ENCODE measurements around the gene MAP3K14. TPM values are rescaled to one million over a fixed set of nuclear protein-coding genes. Genes with fewer than 3 reads are reported as not detected.

MAP3K14 gene
- 1 to 10 TPM; 4.7 to 6.8 (median 6.1) TPM for total RNA-seq

DNA sequence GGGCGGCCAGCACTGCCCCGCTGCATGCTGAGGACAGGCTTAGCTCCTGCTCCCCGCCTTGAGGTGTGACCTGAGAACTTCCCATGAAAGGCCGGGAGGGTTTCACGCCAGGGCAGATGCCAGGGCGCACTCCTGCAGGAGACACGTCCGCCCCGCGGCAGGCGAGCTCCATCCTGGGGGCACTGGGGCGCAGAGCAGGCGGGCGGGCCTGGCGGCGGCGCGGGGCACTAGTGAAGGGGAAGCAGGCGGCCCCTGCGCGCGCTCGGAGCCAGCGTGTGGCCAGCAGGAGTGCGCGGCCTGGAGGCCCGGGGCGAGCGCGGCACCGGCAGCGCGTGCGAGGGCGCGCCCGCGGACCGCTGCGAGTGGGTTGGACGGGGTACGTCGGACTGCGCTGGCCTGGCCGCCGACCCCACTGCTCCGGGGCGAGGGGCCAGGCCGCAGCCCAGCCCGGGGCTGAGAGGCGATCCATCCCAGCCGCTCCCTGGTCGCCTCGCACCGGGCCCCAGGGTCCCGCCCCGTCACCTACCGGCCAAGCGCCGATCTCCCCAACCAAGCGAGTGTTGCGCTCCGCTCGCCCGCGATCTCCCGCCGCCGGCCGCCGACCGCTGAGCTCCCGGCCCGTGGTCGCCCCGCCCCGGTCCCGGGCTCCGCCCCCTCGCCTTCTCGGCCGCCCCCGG is at the start of gene MAP3K14:
MAP3K14 (minus strand) TSS at position 587 of the 677 bp plus-strand sequence. CDS start 26,275 bp downstream, outside the sequence.
- TF ChIP-seq, protein P1, sequence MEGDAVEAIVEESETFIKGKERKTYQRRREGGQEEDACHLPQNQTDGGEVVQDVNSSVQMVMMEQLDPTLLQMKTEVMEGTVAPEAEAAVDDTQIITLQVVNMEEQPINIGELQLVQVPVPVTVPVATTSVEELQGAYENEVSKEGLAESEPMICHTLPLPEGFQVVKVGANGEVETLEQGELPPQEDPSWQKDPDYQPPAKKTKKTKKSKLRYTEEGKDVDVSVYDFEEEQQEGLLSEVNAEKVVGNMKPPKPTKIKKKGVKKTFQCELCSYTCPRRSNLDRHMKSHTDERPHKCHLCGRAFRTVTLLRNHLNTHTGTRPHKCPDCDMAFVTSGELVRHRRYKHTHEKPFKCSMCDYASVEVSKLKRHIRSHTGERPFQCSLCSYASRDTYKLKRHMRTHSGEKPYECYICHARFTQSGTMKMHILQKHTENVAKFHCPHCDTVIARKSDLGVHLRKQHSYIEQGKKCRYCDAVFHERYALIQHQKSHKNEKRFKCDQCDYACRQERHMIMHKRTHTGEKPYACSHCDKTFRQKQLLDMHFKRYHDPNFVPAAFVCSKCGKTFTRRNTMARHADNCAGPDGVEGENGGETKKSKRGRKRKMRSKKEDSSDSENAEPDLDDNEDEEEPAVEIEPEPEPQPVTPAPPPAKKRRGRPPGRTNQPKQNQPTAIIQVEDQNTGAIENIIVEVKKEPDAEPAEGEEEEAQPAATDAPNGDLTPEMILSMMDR (IDR thresholded peaks at IDR 0.05; ENCODE audit: low read depth): no peak

DNA sequence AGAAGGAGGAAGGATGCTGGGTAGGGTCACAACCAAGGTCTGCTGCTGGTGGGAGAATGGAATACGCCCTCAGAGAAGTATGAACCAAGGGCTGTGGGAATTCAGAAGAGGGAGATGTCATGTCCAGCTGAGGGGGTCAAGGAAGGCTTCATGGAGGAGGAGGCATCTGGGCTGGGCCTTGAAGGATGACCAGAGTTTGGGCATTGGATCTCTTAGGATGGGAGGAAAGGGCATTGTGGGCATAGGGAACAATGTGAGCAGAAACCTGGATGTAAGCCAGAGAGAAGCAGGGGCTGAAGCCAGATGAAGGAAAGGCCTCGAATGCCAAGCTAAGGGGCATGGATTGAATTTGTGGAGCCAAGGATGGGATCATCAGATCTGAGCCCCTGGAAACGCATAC is 49.2 kb upstream of the MAP3K14 start:
- TF ChIP-seq, protein P1 (IDR thresholded peaks at IDR 0.05; ENCODE audit: low read depth): no peak

DNA sequence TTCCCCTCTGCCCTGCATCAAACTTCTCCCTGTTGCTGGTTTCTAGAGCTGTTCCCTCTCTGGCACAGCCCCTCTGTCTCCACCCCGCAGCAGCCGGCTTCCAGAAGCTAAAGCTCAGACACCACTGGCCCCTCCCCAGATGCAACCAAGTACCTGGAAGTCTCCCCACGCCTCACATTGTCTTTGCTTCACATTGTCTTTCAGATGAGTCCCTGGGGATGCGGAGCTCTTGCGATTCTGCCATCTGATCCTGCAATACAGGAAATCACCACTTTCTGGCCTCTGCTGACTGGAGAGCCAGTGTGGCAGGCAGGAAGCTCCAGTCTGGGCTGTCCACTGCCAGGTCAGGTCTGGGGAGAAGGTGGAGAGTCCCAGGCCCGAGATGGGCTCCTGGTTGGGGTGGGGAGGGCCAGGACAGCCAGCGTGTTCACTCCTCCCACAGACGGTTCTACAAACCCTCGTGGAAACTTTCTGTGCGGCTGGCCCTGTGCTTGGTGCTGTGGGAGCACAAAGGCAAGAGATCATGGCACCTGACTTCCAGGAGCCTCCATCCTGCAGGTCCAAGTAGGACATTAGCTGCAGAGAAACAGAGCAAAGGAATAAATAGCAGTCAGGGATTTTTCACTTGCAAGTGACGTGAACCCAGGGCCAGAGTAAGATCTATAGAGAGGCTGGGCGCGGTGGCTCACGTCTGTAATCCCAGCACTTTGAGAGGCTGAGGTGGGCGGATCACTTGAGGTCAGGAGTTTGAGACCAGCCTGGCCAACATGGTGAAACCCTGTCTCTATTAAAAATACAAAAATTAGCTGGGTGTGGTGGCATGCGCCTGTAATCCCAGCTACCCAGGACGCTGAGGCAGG is 47.9 kb upstream of the MAP3K14 start:
- TF ChIP-seq, protein P1 (IDR thresholded peaks at IDR 0.05; ENCODE audit: low read depth): no peak

DNA sequence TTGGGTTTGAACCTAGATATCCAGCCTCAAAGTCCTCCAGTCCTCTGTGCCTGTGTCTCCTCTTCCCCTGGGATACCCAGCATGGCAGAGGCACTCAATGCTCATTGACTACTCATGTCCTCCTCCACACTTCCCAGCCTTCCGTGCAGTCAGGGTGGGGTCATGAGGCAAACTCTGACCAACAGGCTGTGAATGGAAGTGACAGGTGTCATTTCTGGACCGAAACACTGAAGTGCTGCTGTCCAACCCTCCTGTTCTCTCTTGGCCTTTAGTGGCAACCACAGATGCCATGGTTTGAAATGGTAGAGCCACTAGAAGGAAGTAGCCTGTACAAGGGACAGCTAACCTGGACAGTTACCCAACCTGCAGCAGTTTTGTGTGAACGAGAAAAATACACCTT is 46.7 kb upstream of the MAP3K14 start:
- TF ChIP-seq, protein P1 (IDR thresholded peaks at IDR 0.05; ENCODE audit: low read depth): no peak

DNA sequence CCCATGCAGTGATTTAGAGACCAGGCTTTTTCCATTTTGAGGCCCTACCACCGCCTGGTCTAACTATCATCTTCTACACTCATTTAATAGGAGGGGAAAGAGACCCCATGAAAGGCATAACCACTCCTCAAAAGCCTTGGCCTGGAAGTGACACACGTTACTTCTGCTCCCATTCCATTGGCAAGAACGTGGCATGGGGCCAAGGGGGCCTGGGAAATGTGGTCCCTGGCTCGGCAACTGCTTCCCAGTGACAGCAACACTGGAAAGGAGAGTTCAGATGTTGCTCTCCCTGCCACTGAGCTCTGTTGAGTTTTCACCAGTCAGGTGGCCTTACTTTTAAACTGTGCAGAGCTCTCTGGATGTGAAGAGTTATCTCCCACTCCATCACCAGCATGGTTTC is 45.2 kb upstream of the MAP3K14 start:
- TF ChIP-seq, protein P1 (IDR thresholded peaks at IDR 0.05; ENCODE audit: low read depth): no peak

DNA sequence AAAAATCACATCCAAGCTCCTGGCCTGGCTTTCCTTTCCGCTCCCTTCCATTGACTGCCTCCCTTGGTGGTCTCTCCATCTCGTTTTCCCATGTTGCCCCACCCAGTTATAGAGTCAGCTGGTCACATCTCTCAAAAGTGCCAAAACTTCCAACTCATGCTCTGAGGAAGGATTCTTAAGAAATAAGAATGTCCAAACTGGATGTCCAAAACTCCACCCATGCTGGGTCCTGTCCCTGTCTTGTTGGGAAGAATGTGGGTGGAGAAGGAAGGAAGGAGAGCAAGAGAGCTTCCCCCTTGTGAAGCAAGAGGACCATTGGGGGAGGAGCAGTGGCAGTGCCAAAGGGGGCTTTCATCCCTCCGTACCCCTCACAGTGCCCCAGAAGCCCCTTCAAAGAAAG is 44.6 kb upstream of the MAP3K14 start:
- TF ChIP-seq, protein P1 (IDR thresholded peaks at IDR 0.05; ENCODE audit: low read depth): no peak

DNA sequence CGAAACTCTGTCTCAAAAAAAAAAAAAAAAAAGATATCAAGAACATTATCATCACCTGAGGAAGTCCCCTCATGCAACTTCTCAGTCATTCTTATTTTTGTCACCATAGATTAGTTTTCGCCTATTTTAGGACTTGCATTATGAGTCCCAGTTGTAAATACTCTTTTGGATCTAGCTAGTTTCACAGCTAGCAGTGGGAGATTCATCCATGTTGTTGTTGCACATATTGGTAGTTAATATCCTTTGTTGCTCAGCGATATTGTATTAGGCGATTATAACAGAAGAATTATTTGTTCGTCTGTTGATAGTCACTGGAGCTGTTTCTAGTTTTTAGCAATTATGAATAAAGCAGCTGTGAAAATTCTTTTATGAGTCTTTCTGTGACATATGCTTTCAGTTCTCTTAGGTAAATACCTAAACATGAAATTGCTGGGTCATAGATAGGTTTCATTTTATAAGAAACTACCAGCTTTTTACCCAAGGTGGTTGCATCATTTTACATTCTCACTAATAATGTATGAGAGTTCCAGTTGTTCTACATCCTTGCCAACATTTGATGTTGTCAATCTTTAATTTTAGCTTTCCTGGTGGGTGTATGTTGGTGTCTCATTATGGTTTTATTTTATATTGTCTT is 40.7 kb upstream of the MAP3K14 start:
- TF ChIP-seq, protein P1 (IDR thresholded peaks at IDR 0.05; ENCODE audit: low read depth): no peak

All from subcutaneous adipose tissue (tissue), 4 donors.